ENCODE results near the gene EMID1.

- TF ChIP-seq, protein P1, sequence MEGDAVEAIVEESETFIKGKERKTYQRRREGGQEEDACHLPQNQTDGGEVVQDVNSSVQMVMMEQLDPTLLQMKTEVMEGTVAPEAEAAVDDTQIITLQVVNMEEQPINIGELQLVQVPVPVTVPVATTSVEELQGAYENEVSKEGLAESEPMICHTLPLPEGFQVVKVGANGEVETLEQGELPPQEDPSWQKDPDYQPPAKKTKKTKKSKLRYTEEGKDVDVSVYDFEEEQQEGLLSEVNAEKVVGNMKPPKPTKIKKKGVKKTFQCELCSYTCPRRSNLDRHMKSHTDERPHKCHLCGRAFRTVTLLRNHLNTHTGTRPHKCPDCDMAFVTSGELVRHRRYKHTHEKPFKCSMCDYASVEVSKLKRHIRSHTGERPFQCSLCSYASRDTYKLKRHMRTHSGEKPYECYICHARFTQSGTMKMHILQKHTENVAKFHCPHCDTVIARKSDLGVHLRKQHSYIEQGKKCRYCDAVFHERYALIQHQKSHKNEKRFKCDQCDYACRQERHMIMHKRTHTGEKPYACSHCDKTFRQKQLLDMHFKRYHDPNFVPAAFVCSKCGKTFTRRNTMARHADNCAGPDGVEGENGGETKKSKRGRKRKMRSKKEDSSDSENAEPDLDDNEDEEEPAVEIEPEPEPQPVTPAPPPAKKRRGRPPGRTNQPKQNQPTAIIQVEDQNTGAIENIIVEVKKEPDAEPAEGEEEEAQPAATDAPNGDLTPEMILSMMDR (conservative IDR thresholded peaks at IDR 0.05): no peak
- TF ChIP-seq EZH2 (IDR thresholded peaks at IDR 0.05; ENCODE audit: low read depth): no peak
Measured at GRCh38 chr22:29205594-29206371, at the start of gene EMID1.

Data from PC-9 (cell line).